ENCODE data around the gene USP38.
"Not testable (repeated sequence)": the region's sequence is repeated elsewhere in the genome, so short reads cannot be mapped to it uniquely, and the experiment has no call there.

USP38 gene

DNA sequence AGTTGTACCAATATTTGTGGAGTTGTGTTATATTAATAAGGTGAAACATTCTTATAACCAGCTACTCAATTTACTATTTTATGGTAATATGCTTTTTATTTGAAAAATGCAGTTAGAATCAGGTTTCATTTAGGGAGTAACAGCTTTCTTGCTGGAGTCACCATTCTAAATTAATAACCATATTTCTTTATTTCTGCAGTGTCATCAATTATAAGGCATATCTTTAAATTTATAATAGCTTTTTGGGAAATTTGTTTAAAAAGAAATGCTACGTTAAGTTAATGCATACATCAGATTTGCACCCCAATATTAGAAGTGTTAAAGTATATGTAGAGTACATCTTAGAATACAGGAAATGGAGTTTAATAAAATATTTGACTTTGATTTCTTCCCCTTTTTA, 18.9 kb downstream of the USP38 start:
- in situ Hi-C loops (cut with MboI; ENCODE audit: low sequenced_read_pairs): no loop called here

DNA sequence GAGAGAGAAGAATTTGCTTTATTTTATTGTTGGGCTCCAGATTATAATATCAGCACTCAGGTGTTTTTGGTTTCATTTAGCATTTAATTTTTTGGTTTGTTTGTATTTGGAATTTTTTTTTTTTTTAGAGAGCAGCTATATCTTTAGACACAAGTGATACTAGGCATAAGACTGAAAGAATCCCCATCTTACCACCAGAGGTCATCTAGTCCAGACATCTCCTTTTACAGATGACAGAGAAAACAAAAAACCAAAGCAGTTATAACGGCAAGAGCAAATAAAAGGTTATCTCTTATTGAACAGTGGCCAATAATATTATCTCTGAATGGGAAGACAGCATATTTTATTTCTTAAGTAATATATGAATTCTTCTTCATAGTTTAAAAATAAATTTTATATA, 22.8 kb downstream of the USP38 start:
- in situ Hi-C loops (cut with MboI; ENCODE audit: low sequenced_read_pairs): no loop called here

DNA sequence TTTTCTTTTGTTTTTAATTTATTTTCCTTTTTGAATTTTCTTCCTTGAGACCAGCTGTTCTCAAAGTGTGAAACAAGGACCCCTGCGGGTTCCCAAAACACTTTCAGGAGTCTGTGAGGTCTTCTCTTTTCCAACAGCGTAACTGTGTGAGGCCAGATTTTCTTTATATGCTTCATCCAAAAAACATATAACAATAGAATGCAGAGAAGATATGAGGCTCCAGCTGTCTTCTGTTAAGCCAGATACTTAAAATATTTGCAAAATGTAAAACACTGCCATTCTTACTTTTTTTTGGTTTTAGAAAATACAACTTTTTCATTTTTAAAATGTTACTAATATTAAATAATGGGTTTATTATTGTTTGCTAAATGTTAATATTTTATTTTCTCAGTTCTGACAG, 27.8 kb downstream of the USP38 start:
- in situ Hi-C loops (cut with MboI; ENCODE audit: low sequenced_read_pairs): no loop called here

- in situ Hi-C loops (cut with MboI; ENCODE audit: low sequenced_read_pairs): no loop called here
Measured at GRCh38 chr4:143215873-143216272, 31.2 kb downstream of the USP38 start.

DNA sequence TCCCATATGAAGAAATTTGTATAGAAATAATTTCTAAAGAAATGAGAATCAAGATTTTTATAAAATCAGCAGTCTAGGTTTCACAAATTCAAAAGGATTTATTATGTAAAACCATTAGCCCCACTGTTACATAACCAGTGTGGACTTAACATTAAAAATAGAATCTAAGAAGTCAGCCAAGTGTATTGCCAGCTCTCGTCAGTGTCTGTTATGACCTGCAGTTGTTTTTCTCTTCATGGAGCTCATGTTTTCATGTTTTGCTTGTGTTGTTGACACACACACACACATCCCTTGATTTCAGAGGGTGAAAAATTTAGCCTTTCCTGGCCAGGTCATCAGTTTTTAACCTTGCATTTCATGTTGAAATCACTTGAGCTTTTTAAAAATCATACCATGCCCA, 39.5 kb downstream of the USP38 start:
- in situ Hi-C loops (cut with MboI; ENCODE audit: low sequenced_read_pairs): no loop called here

DNA sequence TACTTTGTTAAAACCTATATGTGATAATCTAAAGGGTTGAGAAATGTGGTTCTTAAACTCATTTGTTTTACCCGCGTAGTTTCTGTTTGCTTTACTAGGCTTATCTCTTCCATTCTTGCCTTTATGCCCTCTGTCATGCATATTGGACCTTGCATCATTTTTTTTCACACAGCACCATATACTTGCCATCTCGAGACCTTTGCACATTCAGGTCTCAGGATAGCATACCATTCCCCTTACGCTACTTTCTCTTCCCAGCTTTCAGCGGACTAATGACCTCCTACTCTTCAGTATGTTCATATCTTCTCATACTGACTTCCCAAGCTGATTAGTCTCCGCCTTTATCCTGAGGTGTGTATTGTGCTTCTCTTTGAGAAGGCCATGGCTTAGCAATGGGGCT, 40.5 kb downstream of the USP38 start:
- in situ Hi-C loops (cut with MboI; ENCODE audit: low sequenced_read_pairs): no loop called here

- in situ Hi-C loops (cut with MboI; ENCODE audit: low sequenced_read_pairs): no loop called here
Measured at GRCh38 chr4:143230683-143231082, 46.0 kb downstream of the USP38 start.

DNA sequence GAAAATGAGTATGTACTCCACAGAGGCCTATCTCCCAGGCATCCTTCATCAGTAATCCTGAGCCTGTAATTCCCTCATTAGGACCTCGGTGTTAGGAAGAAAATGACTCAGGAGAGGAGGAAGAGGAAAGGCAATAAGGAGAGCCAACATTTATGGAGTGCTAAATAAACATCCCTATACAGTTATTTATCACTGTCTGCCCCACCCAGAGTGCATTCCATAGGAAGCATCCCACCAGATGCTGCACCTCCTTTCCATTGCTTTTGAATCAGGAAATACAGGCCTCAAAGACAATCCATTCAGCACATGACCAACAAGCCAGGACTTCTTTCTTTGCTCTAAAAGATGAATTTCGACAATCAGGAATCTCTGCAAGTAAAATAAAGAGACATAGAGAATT, 47.6 kb downstream of the USP38 start:
- in situ Hi-C loops (cut with MboI; ENCODE audit: low sequenced_read_pairs): no loop called here

DNA sequence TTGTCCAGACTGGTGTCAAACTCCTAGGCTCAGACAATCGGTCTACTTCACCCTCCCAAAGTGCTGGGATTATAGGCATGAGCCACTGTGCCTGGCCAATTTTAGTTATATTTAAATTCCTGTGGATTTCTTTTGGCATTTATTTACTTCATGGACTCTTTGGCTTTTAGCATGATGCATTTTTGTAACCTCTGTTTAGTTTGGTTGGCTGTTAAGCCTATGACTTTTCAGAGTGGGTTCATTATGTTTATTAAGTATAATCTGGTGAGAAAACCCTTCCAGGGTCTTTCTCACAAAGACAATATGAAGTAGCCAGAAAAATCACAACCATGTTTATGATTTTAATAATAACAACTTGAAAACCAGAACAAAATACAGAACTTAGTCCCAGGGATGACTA, 49.4 kb downstream of the USP38 start:
- in situ Hi-C loops (cut with MboI; ENCODE audit: low sequenced_read_pairs): no loop called here

DNA sequence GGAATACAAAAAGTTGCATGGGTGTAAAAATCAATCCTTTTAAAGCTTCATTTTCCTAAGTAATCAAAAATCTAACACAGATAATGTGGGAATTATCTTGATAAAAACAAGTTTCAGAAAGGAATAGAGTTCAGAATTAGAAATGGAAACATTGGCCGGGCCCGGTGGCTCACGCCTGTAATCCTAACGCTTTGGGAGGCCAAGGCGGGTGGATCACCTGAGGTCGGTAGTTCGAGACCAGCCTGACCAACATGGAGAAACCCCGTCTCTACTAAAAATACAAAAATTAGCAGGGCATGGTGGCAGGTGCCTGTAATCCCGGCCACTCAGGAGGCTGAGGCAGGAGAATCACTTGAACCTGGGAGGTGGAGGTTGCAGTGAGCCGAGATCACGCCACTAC, 52.5 kb downstream of the USP38 start:
- in situ Hi-C loops (cut with MboI; ENCODE audit: low sequenced_read_pairs): not testable (repeated sequence)

DNA sequence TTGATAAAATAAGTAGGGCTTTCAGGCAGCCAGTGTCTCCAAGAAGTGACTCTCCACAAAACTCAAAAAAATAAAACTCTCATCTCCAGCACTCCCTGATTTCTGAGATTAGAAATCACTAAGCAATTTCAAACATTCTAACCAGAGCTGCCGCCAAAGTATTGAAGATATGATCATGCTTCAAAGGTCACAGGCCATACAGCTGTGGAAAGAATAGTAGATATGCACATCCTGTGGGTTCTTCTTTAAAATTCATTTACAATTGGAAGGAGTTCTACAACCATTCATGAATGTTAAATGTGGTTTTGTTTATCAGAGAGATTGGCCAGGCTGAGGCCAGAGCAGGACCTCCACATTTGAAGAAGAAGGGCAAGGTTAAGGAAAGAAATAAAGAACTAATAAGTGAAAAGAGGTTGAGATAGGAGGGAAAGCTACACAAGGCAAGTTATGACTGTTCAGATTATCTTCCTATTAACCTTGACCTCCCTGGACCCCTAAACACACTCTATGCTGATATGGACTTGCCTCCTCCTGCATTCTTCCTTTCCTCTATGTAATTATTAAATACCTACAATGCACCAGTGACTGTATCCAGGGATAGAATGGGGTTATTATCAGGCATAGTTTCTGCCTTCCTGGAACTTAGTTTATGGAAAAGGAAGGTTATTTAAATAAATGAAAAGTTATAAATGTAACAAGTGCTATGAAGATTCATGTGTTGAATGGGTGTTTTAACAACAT, 56.4 kb downstream of the USP38 start:
- in situ Hi-C loops (cut with MboI; ENCODE audit: low sequenced_read_pairs): no loop called here

- in situ Hi-C loops (cut with MboI; ENCODE audit: low sequenced_read_pairs): no loop called here
Measured at GRCh38 chr4:143241892-143242291, 57.2 kb downstream of the USP38 start.

DNA sequence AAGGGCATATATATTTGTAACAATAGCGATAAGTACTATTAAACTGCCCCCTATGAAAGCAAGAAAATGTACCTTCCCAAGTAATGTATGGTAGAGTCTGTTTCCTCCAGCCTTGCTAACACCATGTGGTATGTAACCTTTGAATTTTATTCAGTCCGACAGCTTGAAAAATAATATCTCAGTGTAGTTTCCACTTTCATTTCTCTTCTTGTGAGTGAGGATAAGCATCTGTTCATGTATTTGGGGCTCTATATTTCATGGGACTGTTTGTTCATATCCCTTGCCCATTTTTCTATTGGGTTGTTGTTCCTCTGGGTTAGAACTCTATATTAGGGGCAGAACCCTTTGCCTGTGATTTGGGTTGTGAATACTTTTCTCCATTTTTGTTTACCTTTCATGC, 58.3 kb downstream of the USP38 start:
- in situ Hi-C loops (cut with MboI; ENCODE audit: low sequenced_read_pairs): no loop called here

DNA sequence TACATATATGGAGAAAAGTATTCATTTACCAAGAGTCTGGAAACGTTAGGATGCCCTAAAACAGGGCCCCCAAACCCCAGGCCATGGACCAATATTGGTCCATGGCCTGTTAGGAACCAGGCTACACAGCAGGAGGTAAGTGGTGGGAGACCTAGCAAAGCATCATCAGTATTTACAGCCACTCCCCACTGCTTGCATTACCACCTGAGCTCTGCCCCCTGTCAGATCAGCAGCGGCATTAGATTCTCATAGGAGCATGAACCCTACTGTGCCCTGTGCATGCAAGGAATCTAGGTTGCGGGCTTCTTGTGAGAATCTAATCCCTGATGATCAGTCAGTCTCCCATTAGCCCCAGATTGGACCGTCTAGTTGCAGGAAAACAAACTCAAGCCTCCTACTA, 62.3 kb downstream of the USP38 start:
- in situ Hi-C loops (cut with MboI; ENCODE audit: low sequenced_read_pairs): no loop called here

DNA sequence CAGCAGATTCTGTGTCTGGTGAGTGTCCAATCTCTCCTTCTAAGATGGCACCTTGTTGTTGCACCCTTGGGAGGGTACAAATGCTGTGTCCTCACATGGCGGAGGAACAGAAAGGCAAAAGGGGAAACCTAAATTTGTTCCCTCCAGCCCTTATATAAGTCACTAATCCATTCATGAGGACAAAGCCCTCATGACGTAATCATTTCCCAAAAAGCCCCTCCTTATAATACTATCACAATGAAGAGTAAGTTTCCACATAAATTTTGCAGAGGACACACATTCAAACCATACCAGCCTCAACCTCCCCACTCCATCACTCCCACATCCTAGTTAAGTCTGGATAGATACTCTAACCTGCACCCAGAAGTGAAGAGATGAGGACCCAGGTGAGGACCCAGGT, 63.1 kb downstream of the USP38 start:
- in situ Hi-C loops (cut with MboI; ENCODE audit: low sequenced_read_pairs): no loop called here

DNA sequence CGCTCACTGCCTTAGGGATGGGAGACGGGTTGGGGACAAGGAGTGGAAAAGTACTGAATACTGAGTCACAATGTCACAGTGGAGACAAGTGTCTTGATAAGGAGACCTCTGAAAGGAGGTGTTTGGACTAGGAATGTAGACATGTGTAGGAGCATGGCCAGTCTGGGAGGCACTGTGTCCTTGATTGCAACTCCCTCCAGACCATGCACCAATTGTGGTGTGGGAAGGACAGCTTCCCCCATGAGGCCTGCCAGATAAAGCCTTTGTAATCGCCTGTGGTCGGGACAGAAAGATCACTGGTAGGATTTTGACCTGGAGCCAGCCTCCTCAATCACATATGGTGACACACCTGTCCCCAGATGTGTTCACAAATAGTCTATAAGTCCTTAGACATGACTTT, 64.1 kb downstream of the USP38 start:
- in situ Hi-C loops (cut with MboI; ENCODE audit: low sequenced_read_pairs): no loop called here

- in situ Hi-C loops (cut with MboI; ENCODE audit: low sequenced_read_pairs): no loop called here
Measured at GRCh38 chr4:143250617-143251016, 65.9 kb downstream of the USP38 start.

- in situ Hi-C loops (cut with MboI; ENCODE audit: low sequenced_read_pairs): no loop called here
Measured at GRCh38 chr4:143251348-143251747, 66.6 kb downstream of the USP38 start.

DNA sequence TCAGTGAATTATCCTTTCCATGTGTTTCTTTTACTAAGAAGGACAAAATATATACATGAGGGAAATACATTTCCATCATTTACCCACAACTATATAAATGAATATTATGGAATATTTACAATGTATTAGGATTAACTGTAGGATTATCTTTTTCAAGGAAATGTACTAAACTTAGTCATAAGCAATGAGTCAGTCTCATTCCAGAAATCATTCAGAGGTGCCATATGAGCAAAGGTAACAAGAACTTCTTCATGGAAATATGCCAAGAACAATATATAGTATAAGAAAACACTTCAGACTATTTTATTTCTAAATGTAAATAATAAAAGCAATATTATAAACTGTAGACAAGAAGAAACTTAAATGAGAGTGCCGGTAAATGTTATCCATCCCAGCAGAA, 67.1 kb downstream of the USP38 start:
- in situ Hi-C loops (cut with MboI; ENCODE audit: low sequenced_read_pairs): no loop called here

- in situ Hi-C loops (cut with MboI; ENCODE audit: low sequenced_read_pairs): no loop called here
Measured at GRCh38 chr4:143252478-143252877, 67.8 kb downstream of the USP38 start.

GRCh38 chr4:143253166-143253565, 68.4 kb downstream of the USP38 start:
- in situ Hi-C loops (cut with MboI; ENCODE audit: low sequenced_read_pairs): no loop called here

DNA sequence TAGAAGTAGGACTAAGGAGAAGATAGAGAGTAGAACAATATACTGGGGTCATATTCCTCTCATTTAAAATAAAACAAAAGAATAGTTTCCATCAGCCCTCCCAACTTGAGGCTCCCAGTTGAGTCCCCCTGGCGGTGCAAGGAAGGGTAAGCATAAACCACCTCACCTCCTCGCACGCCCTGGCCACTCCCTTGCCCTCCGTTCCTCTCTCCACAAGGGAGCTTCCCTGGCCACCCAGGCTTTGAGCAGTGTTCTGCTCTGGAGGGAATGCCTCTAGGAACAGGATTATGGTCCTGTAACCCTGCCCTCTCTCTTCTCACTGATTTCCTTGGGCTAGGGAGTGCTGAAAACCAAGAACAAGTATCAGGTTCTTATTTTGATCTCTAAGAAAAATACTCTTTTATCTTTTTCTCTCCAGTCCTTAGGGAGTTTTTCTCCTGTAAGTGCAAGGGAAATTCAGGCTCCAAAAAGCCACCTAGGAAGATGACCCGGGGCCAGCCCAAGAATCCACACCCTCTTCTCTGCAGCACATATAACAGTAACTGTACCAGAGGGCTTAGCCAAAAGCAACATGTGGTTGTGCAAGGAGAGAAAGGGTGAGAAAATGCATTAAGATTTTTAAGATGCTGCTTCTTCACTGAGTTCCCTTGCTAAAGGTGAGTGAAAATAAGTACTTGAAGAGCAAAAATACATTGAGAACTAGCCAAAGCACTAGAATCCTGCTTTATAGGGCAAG, 69.9 kb downstream of the USP38 start:
- in situ Hi-C loops (cut with MboI; ENCODE audit: low sequenced_read_pairs): no loop called here

- in situ Hi-C loops (cut with MboI; ENCODE audit: low sequenced_read_pairs): no loop called here
Measured at GRCh38 chr4:143256456-143256855, 71.7 kb downstream of the USP38 start.
